Hepatocyte (in vitro differentiated cells): Measurements from ENCODE around the gene RPL37A. TPM values are rescaled to one million over a fixed set of nuclear protein-coding genes. Genes with fewer than 3 reads are reported as not detected.

ENCODE experiments used
- DNase-seq: peaks from one replicate; pipeline ENCODE4 v3.0.0-alpha.2; 2016; ENCODE audit warnings: low spot score
- H2AFZ ChIP-seq: fragments of 200-600 bp; sonication (generic); 2 replicates; pipeline ENCODE4 v1.6.0; 2016; ENCODE audit warnings: antibody characterized with exemption, mild to moderate bottlenecking
- H3K27ac ChIP-seq: fragments of 200-600 bp; sonication (generic); 2 replicates; pipeline ENCODE4 v1.5.1; 2016; ENCODE audit warnings: mild to moderate bottlenecking
- H3K27me3 ChIP-seq: fragments of 200-600 bp; sonication (generic); 2 replicates; pipeline ENCODE4 v1.6.1; 2016
- H3K36me3 ChIP-seq: fragments of 200-600 bp; sonication (generic); replicated peaks from 2 replicates; pipeline ENCODE4 v1.5.1; 2016; ENCODE audit warnings: low read depth; ENCODE audit not compliant: insufficient read depth
- H3K4me1 ChIP-seq: fragments of 200-600 bp; sonication (generic); 2 replicates; pipeline ENCODE4 v1.5.1; 2016; ENCODE audit warnings: mild to moderate bottlenecking, moderate library complexity; ENCODE audit not compliant: insufficient read depth
- H3K4me2 ChIP-seq: fragments of 200-600 bp; sonication (generic); 2 replicates; pipeline ENCODE4 v1.6.0; 2016
- H3K4me3 ChIP-seq: fragments of 200-600 bp; sonication (generic); 2 replicates; pipeline ENCODE4 v1.5.1; 2016; ENCODE audit warnings: mild to moderate bottlenecking
- H3K79me2 ChIP-seq: fragments of 200-600 bp; sonication (generic); 2 replicates; pipeline ENCODE4 v1.6.0; 2017; ENCODE audit warnings: mild to moderate bottlenecking
- H3K9me2 ChIP-seq: fragments of 200-600 bp; sonication (generic); replicated peaks from 2 replicates; pipeline ENCODE4 v1.6.0; 2017; ENCODE audit warnings: mild to moderate bottlenecking; ENCODE audit not compliant: insufficient read depth
- H3K9me3 ChIP-seq: fragments of 200-600 bp; sonication (generic); 2 replicates; pipeline ENCODE4 v1.5.1; 2016; ENCODE audit warnings: low read depth, mild to moderate bottlenecking
- H4K20me1 ChIP-seq: fragments of 200-600 bp; sonication (generic); 2 replicates; pipeline ENCODE4 v1.6.0; 2016; ENCODE audit warnings: mild to moderate bottlenecking; ENCODE audit not compliant: insufficient read depth, poor library complexity, severe bottlenecking
- CTCF ChIP-seq: fragments of 200-600 bp; sonication (generic); IDR thresholded peaks from 2 replicates; pipeline ENCODE4 v1.5.1; 2016; ENCODE audit warnings: antibody characterized with exemption, mild to moderate bottlenecking; ENCODE audit not compliant: poor library complexity
- EZH2 ChIP-seq: fragments of 200-600 bp; sonication (generic); IDR thresholded peaks from 2 replicates; pipeline ENCODE4 v1.6.1; 2016; ENCODE audit warnings: antibody characterized with exemption, mild to moderate bottlenecking, borderline replicate concordance
- EZH2phosphoT487 ChIP-seq: fragments of 200-600 bp; sonication (generic); IDR thresholded peaks from one replicate; pipeline ENCODE4 v1.6.1; 2018; ENCODE audit warnings: antibody characterized with exemption, mild to moderate bottlenecking, low read depth, moderate library complexity; ENCODE audit not compliant: unreplicated experiment, severe bottlenecking
- WGBS: methylation state at CpG from one replicate; pipeline ENCODE4 v1.1.6; 2016; ENCODE audit warnings: low lambda C conversion rate; ENCODE audit errors: missing lambda C conversion rate; 5-methylcytosine and 5-hydroxymethylcytosine counted together
- polyA plus RNA-seq: library from polyadenylated mRNA; unstranded; fragments of >200 nt; fragmentation: Nextera tagmentation; extraction: Ambion mirVana; gene quantifications from 2 replicates; pipeline ENCODE4 v1.2.1, GENCODE V29; 2016
- total RNA-seq: library from RNA; depleted of rRNA; stranded (reverse); fragments of >200 nt; gene quantifications from 2 replicates; pipeline ENCODE4 v1.2.3, GENCODE V29; 2014

Gene RPL37A
- total and polyA plus RNA-seq, 2 experiments from 2014 or later = 1,060 to 1,119 TPM

DNA sequence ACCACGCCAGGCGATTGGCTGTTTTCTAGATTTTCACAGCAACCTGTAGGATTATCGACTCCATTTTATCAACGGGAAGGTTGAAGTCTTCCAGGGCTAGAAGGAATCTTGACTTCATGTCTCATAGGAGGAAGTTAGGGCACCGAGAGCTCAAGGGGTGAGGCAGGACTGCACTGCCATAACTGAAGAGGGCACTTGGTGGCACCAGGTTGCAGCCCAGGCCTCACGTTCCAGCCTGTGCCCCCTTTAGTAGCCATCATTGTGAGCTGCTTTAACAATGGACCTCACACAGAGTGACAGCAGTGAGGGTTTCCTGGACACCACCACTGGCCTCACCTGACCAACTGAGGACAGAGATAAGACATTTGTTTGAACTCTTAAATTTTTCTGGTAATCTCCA lies 22.9 kb upstream of the RPL37A start:
- Histone ChIP-seq H3K4me2 (no peak overlapping the region), H3K4me1 (no peaks in the 10 kb centered on the region), H3K79me2 (no peaks in the 10 kb centered on the region), H3K36me3 (no peaks in the 10 kb centered on the region), H3K27ac (no peak overlapping the region), H3K9me3 (no peaks in the 10 kb centered on the region), H3K27me3 (no peaks in the 10 kb centered on the region), H2AFZ (no peak overlapping the region), H3K4me3 (no peak overlapping the region), H4K20me1 (no peaks in the 10 kb centered on the region), H3K9me2 (no peaks in the 10 kb centered on the region)
- over 99% methylated on average over 6 of the region's 6 CpGs for WGBS
- DNase-seq = no peak
- TF ChIP-seq EZH2phosphoT487 (no peak), CTCF (no peak), EZH2 (no peak)

DNA sequence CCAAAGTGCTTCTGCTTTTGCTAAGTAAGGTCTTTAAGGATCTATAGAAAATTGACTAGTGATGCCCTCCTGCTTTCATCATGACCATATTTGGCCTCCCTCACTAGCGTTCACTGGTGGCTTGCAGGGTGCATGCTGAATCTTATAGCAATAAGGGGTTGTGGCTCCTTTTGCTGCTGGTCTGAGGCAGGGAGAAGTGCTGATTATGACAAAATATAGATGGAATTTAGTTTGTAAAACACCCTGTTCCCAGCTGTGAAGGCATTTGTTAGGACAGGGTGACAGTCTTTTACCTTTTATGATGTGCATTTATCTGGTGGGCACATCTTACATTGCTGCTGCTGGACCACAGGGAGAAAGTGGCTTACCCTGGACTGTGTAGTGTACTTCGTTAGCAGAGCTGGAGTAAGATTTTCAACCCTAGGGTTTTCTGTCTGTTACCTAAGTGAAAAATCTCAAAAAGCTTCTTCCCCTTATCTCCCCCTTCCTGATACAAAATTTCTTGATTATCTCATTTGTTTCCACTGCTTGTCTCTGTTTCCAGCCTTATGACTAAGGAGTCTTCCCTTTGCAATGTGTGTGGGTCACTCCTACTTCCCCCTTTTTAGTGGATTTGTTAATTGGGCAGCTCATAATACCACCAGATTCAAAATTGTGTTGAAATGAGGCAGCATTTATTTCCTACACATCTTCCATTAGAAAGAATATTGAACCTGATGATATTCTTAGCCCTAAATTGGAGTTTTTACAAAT lies 21.2 kb upstream of the RPL37A start:
- Histone ChIP-seq H3K9me2 (no peaks in the 10 kb centered on the region), H3K27ac (no peak overlapping the region), H3K9me3 (no peaks in the 10 kb centered on the region), H3K4me3 (no peak overlapping the region), H4K20me1 (no peaks in the 10 kb centered on the region), H3K36me3 (no peaks in the 10 kb centered on the region), H3K4me1 (no peaks in the 10 kb centered on the region), H2AFZ (no peak overlapping the region), H3K4me2 (no peak overlapping the region), H3K79me2 (no peaks in the 10 kb centered on the region), H3K27me3 (no peaks in the 10 kb centered on the region)
- WGBS = 91% methylated on average over 2 of the region's 2 CpGs
- no peak for TF ChIP-seq EZH2
- TF ChIP-seq EZH2phosphoT487 = no peak
- TF ChIP-seq CTCF = no peak
- DNase-seq = no peak

GRCh38 chr2:216478151-216478550 lies 20.5 kb upstream of the RPL37A start:
- 95% methylated on average over 3 of the region's 3 CpGs for WGBS

More at GRCh38 chr2:216478151-216478550, 20.5 kb upstream of the RPL37A start:
- Histone ChIP-seq H3K4me3 (no peak overlapping the region), H3K9me3 (no peaks in the 10 kb centered on the region), H2AFZ (no peak overlapping the region), H3K79me2 (no peaks in the 10 kb centered on the region), H3K9me2 (no peaks in the 10 kb centered on the region), H3K27ac (no peak overlapping the region), H3K36me3 (no peaks in the 10 kb centered on the region), H3K27me3 (no peaks in the 10 kb centered on the region), H4K20me1 (no peaks in the 10 kb centered on the region), H3K4me1 (no peaks in the 10 kb centered on the region), H3K4me2 (no peak overlapping the region)
- no peak for DNase-seq
- TF ChIP-seq CTCF (no peak), EZH2phosphoT487 (no peak), EZH2 (no peak)
